Sigmoid colon (tissue), 7 donors: ENCODE results near the gene SLC25A10. TPM values are rescaled to one million over a fixed set of nuclear protein-coding genes. Genes with fewer than 3 reads are reported as not detected.
A peak's percentile ranks its signal among the peaks of the same experiment; 100 is the strongest.

ENCODE experiments used
- DNase-seq: peaks from one replicate; pipeline ENCODE4 v3.0.0-alpha.2; 2019
- H3K27ac ChIP-seq, 4 donors: fragments of 200-600 bp; sonication (generic); one replicate each; pipeline ENCODE4 v1.5.1; 2016 to 2019; ENCODE audit warnings: mild to moderate bottlenecking in 1 of 4
- H3K27me3 ChIP-seq, 3 donors: fragments of 200-600 bp; sonication (generic); one replicate each; pipeline ENCODE4 v1.5.1; 2019; ENCODE audit warnings: mild to moderate bottlenecking in 1 of 3
- H3K36me3 ChIP-seq, 4 donors: fragments of 200-600 bp; sonication (generic); one replicate each; pipeline ENCODE4 v1.5.1; 2016 to 2019
- H3K4me1 ChIP-seq, 4 donors: fragments of 200-600 bp; sonication (generic); one replicate each; pipeline ENCODE4 v1.5.1; 2017 to 2019
- H3K4me3 ChIP-seq, 4 donors: fragments of 200-600 bp; sonication (generic); one replicate each; pipeline ENCODE4 v1.5.1; 2017 to 2019; ENCODE audit warnings: mild to moderate bottlenecking in 2 of 4, moderate library complexity in 1 of 4
- H3K9me3 ChIP-seq, 4 donors: fragments of 200-600 bp in 3 of 4; sonication (generic) in 3 of 4; one replicate each; pipeline versions ENCODE4 v1.5.1 to v1.6.1; 2013 to 2019
- EP300 ChIP-seq, 4 donors: sonication (generic); formaldehyde crosslinking; IDR thresholded peaks; one replicate each; pipeline ENCODE4 v1.6.1; 2017; ENCODE audit warnings: antibody characterized with exemption in 4 of 4
- POLR2A ChIP-seq, 2 donors: fragments of 450-650 bp; IDR thresholded peaks; one replicate each; pipeline ENCODE4 v1.6.1; 2016; ENCODE audit warnings: antibody characterized with exemption in 2 of 2, mild to moderate bottlenecking in 2 of 2, moderate library complexity in 2 of 2
- POLR2AphosphoS5 ChIP-seq, 4 donors: sonication (generic); formaldehyde crosslinking; IDR thresholded peaks; one replicate each; pipeline ENCODE4 v1.6.1; 2017; ENCODE audit warnings: antibody characterized with exemption in 4 of 4
- WGBS, 2 donors: extraction: QIAGEN DNeasy Blood & Tissue Kit; methylation state at CpG; one replicate each; pipeline ENCODE4 v1.1.7; 2013; 5-methylcytosine and 5-hydroxymethylcytosine counted together
- intact Hi-C: fragments of 100-400 bp; cut with DNase I; formaldehyde crosslinking; loops from one replicate; pipeline ENCODE4 v1.15.1; 2023
- polyA plus RNA-seq, 3 donors: library from polyadenylated mRNA; stranded (reverse); fragments of 200-250 nt; gene quantifications; one replicate each; pipeline ENCODE4 v1.2.3, GENCODE V29; 2013
- total RNA-seq, 4 donors: library from RNA; depleted of rRNA; stranded (reverse); fragments of >200 nt; gene quantifications; one replicate each; pipeline ENCODE4 v1.1.0, GENCODE V29; 2016
- TF ChIP-seq, protein P1 (sequence below), 4 experiments: fragments of 450-650 bp in 3 of 4; fragments of 200-600 bp in 1 of 4; IDR thresholded peaks; one replicate each; pipeline ENCODE4 v1.5.1; 2016 to 2019; ENCODE audit warnings: antibody characterized with exemption in 4 of 4, mild to moderate bottlenecking in 3 of 4, moderate library complexity in 2 of 4
- donor health status: healthy with polysubstance abuse.
- donor health status: Bipolar disorder and iron deficiency.
- donor health status: healthy.

Gene SLC25A10
- total and polyA plus RNA-seq, 7 donors, result 0.99 to 63.2 (median 7.1) TPM

DNA sequence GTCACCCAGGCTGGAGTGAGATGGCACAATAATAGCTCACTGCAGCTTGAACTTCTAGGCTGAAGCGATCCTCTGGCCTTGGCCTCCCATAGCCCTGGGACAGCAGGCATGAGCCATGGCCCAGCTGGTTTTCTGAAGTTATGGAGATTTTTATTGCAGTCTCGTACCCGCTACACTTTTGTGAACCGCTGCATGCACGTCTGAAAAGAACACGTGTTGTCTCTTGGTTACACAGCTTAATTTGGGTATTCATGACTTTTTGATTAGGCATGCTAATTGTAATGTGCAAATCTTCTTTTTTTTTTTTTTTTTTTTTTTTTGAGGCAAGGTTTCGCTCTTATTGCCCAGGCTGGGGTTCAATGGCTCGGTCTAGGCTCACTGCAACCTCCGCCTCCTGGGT is 13.4 kb downstream of the SLC25A10 start:
- intact Hi-C loops, result no loop called here
- DNase-seq, result no peak
- Histone ChIP-seq H3K36me3 (no peaks in the 10 kb centered on the region), H3K27me3 (peaks cover 0 to 50% (median 12%) of the 10 kb centered on the region in 3 donors), H3K9me3 (no peaks in the 10 kb centered on the region), H3K4me3 (no peak overlapping the region), H3K27ac (no peak overlapping the region), H3K4me1 (peaks cover 0 to 7% (median 0%) of the 10 kb centered on the region in 4 donors)
- TF ChIP-seq, protein P1, sequence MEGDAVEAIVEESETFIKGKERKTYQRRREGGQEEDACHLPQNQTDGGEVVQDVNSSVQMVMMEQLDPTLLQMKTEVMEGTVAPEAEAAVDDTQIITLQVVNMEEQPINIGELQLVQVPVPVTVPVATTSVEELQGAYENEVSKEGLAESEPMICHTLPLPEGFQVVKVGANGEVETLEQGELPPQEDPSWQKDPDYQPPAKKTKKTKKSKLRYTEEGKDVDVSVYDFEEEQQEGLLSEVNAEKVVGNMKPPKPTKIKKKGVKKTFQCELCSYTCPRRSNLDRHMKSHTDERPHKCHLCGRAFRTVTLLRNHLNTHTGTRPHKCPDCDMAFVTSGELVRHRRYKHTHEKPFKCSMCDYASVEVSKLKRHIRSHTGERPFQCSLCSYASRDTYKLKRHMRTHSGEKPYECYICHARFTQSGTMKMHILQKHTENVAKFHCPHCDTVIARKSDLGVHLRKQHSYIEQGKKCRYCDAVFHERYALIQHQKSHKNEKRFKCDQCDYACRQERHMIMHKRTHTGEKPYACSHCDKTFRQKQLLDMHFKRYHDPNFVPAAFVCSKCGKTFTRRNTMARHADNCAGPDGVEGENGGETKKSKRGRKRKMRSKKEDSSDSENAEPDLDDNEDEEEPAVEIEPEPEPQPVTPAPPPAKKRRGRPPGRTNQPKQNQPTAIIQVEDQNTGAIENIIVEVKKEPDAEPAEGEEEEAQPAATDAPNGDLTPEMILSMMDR (IDR thresholded peaks at IDR 0.05), result no peak
- no peak for TF ChIP-seq POLR2AphosphoS5 (IDR thresholded peaks at IDR 0.05)
- TF ChIP-seq EP300 (IDR thresholded peaks at IDR 0.05), result no peak
- TF ChIP-seq POLR2A (IDR thresholded peaks at IDR 0.05), result no peak
- WGBS, 2 donors, result 66 to 84% methylated on average over 9 of the region's 9 CpGs

DNA sequence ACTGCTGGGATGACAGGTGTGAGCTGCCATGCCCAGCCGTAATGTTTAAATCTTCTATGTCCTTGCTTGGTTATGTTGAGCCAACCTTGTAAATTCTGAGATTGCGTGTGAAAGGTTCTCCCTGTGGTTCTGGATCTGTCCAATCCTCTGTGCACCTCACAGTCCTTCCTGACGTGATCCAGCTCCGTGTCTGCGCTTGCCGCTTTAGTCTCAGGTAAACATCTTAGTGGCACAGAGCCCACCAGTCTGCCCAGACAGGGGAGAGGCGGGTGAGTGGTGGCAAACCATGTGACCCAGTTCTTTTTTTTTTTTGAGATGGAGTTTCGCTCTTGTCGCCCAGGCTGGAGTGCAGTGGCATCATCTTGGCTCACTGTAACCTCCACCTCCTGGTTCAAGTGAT is 13.9 kb downstream of the SLC25A10 start:
- no peak for DNase-seq
- H3K27me3 ChIP-seq, result peaks cover 0 to 55% (median 12%) of the 10 kb centered on the region in 3 donors
- intact Hi-C loops, result no loop called here
- peaks cover 0 to 12% (median 2%) of the 10 kb centered on the region in 4 donors for H3K4me1 ChIP-seq
- no peak overlapping the region for H3K4me3 ChIP-seq
- H3K36me3 ChIP-seq, result no peaks in the 10 kb centered on the region
- 33 to 67% methylated on average over 9 of the region's 9 CpGs for WGBS, 2 donors
- H3K27ac ChIP-seq, result no peak overlapping the region
- no peak for TF ChIP-seq POLR2AphosphoS5 (IDR thresholded peaks at IDR 0.05)
- no peaks in the 10 kb centered on the region for H3K9me3 ChIP-seq

GRCh38 chr17:81727324-81728031 is 15.4 kb downstream of the SLC25A10 start:
- intact Hi-C loops, result no loop called here
- no peak for TF ChIP-seq POLR2AphosphoS5 (IDR thresholded peaks at IDR 0.05)
- no peak for TF ChIP-seq EP300 (IDR thresholded peaks at IDR 0.05)
- TF ChIP-seq, protein P1 (IDR thresholded peaks at IDR 0.05), result no peak
- no peak for TF ChIP-seq POLR2A (IDR thresholded peaks at IDR 0.05)
- no peak for DNase-seq
- H3K4me1 ChIP-seq, result peaks cover 0 to 15% (median 7%) of the 10 kb centered on the region in 4 donors
- H3K4me3 ChIP-seq, result no peak overlapping the region
- H3K27me3 ChIP-seq, result peaks cover 0 to 68% (median 15%) of the 10 kb centered on the region in 3 donors
- WGBS, 2 donors, result 20 to 70% methylated on average over 23 of the region's 23 CpGs
- no peak overlapping the region for H3K27ac ChIP-seq
- no peaks in the 10 kb centered on the region for H3K9me3 ChIP-seq
- H3K36me3 ChIP-seq, result no peaks in the 10 kb centered on the region

- peaks cover 0 to 13% (median 7%) of the 10 kb centered on the region in 4 donors for H3K4me1 ChIP-seq
- no peak overlapping the region for H3K4me3 ChIP-seq
- H3K9me3 ChIP-seq, result no peaks in the 10 kb centered on the region
- WGBS, 2 donors, result 14 to 49% methylated on average over 32 of the region's 32 CpGs
- H3K27me3 ChIP-seq, result peaks cover 0 to 58% (median 11%) of the 10 kb centered on the region in 3 donors
- no peak overlapping the region for H3K27ac ChIP-seq
- intact Hi-C loops, result no loop called here
- TF ChIP-seq EP300 (IDR thresholded peaks at IDR 0.05) (no peak), POLR2A (IDR thresholded peaks at IDR 0.05) (no peak), POLR2AphosphoS5 (IDR thresholded peaks at IDR 0.05) (peak in 1 of 4 donors; percentile 15)
- TF ChIP-seq, protein P1 (IDR thresholded peaks at IDR 0.05), result peak; percentile 68 to 86 (median 84)
- no peaks in the 10 kb centered on the region for H3K36me3 ChIP-seq
- peak; percentile 88 for DNase-seq
Measured at GRCh38 chr17:81733507-81734404, 21.7 kb downstream of the SLC25A10 start.
